Head of caudate nucleus (tissue), 42 donors: ENCODE results near the gene JAML.

Experiments used
- DNase-seq, 42 donors: peaks; one replicate each; pipeline versions ENCODE4 v3.0.0 to v3.0.0-alpha.2; 2020 to 2021; ENCODE audit warnings: mixed read lengths in 7 of 42
- intact Hi-C: fragments of 100-400 bp; cut with DNase I; formaldehyde crosslinking; loops from one replicate; pipeline ENCODE4 v1.15.0; 2022

JAML gene

DNA sequence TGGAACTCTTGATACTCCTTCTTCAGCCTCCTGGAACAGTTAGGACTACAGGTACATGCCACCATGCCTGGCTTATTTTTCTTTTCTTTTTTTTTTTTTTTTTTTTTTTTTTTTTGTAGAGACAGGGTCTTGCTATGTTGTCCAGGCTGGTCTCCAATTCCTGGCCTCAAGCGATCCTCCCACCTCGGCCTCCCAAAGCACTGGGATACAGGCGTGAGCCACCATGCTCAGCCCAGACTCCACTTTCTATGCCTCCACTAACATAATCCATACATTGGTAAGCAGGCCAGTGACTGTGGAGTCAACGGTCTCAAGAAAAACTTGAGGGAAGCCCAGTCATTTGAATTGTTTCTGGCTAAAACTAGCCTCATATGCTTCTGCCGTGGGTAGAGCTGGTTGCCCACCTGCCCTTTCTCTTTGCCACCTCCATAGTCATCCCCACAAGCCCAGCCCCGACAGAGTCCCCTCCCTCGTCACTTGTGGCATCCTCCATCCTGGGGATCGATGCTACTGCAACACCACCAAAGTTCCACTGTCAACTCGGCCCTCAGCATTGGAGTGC, 50.7 kb downstream of the JAML start:
- no peak for DNase-seq
- intact Hi-C loops = no loop called here

DNA sequence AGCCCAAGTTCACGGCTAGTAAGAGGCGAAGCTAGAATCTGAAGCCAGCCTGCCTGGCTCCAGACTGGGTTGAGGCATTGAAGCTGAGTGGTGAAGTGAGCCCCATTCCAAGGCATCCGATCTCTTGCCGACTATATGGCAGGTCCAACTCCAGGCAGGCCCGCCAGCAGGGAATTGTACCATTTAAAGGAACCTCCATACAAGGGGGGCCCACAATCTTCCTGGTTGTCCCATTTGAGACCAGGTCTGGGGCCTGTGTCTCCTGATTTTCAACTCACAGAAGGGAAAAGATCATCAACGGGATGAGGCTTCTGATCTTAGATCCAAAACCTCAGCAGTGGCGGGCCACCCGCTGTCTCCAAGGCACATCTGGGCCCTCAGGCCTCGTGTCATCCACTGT, 52.5 kb downstream of the JAML start:
- intact Hi-C loops = no loop called here
- DNase-seq = no peak

DNA sequence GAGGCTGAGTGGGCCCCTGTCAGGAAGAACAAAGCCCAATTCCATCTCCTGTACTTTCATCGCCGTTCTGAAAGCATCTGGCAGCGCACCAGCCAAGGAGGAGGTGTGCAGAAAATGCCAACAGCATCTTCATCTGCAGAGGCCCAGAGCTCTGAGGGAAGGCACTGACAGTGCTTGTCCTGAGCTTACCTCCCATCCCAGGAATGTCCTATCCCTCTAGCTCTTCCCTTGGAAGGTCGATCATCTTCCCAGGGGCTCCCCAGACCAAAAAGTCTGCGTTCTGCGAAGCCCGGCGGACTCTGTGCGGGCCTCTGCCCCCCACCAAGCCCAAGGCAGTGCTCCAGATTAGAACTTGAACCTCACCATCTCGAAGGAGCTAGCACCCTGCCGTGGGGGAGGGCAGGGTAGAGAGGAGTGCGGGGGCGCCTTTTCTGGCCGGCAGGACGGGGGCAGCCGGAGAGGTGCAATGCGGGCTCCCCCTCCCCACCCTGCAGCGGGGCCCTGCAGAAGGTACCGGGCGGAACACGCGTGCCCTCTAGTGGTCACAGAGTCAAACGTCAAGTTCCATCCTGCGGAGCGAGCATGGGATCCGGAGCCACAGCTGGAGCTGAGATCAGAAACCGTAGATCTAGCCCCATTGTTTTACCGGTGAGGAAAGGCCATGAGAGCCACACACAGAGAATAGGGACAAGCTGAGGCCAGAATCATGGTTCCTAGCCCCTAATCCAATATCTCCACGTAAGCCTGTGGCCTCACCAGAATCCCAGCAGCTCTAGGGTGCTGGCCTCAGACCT, 53.3 kb downstream of the JAML start:
- intact Hi-C loops = no loop called here
- peak; percentile 82 to 97 (median 92) for DNase-seq

DNA sequence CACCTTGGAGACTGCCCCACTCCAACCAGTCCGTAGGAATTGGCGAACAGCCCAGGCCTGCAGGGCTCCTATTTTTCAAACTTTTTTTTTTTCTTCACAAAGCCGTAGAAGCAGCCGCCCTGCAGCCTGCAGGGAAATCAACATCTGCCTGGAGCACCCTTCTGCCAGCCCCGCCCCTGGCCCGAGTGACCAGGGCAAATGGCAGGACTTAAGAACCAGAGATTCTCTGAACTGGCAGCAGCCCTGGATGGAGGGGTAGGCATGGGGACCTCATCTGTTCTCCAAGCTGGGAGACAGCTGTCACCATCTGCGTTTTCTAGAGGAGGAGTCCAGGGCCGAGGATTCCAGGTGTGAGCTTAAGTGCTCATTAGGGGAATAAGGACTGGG, 53.9 kb downstream of the JAML start:
- DNase-seq = peak in 2 of 42 donors; percentile 11 to 47
- intact Hi-C loops = no loop called here

DNA sequence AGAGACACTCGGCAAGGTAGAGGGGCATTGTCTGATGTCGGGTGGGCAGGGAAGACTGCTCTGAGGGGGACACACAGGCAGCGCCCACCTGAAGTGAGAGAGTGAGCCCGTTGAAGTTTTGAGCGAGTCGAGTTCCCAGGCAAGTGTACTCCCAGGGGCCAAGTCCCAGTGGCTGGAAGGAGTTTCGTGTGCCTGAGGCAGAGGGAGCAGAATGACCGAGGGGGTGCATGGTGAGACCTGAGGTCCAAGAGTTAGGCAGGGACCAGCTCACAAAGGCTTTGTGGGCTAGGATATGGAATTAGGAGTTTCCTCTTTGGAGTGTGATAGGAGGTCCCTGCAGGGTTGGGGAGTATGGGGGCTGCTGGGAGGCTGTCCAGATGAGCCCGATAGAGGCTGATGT, 54.6 kb downstream of the JAML start:
- intact Hi-C loops = no loop called here
- DNase-seq = no peak

DNA sequence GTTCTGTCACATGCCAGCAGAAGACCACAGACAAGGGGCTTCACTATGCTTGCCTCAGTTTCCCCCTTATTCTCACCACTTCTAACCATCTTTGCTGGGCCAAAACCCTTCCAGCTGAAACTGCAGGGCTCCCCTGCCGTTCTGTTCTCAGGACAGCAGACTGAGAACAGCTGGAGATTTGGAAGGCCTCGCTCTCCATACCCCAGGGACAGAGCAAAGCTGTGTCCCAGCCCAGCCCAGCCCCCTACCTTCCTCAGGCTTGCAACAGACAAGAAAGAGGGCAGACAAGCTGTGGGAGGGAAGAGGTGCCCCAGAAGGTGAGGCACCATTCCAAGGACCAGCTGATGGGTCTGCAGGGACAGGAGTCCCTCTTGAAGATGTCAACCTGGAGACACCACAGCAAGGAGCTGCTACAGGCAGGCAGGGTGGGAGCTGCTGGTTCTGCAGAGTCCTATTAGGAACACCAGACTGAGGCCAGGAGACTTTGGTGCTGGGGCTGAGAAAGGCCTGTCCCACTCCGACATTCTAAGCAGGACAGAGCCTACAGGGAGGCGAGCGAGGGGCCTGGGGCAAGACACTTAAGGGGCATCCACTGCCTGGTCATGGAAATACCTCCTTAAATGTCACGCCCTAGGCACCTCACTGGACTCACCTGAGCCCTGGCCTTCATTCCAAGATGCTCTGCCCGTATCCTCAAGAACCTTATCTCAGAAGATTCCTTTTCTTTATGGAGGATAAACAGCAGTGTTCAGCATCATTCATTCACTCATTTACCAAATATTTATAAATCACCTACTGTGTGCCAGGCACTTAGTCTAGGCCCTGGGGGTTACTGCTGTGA, 55.3 kb downstream of the JAML start:
- intact Hi-C loops = no loop called here
- DNase-seq = no peak

DNA sequence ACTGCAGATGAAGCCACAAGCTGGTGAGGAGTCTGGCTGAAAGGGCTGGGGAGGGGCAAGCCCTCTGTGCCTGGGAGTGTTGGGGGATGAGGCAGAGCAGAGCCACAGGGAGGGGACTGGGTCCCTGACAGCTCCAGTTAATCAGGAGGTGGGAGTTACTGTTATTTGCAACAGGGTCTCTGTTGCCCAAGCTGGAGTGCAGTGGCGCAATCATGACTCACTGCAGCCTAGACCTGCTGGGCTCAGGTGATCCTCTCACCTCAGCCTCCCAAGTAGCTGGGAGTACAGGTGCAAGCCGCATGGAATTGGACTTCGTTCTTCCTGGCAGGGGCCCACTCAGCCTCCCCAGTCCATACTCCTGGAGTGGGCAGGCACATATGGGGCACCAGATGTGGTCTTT, 56.1 kb downstream of the JAML start:
- intact Hi-C loops = no loop called here
- no peak for DNase-seq

DNA sequence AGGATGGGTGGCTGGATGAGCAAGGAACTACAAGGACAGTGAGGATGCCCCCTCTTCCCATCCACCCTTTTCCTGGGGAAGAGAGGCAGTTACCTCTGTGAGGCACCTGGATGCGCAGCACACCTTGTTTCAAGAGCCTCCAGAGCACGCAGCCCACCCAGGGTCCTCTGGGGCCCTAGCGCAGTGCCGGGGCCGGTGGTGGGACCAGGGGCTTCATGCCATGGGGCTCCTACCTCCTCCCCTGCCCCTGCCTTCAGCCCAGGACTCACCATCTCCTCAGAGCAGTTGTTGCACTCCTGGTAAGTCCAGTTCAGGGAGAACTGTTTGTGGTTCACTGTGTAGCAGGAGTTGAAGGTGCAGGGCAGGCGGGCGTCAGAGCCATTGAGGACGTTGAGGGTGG, 56.5 kb downstream of the JAML start:
- peak in 1 of 42 donors; percentile 22 for DNase-seq
- intact Hi-C loops = no loop called here

DNA sequence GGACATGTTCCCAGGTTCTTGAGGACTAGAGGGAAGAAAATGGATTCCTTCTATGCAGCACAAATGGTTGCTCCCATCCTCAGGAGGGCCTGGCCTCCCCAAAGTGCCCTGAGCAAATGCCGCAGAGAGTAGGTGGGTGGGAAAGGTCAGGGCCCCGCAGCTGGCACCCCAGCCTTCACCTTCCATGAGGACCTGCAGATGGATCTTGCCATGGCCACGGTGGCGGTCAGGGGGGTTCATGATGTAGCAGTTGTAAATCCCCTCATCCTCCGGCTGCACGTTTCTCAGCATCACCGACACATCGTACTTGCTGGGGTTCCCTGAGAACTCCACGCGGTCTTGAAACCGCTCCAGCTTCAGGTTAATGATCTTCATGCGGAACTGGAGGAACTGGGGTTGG, 56.9 kb downstream of the JAML start:
- DNase-seq = peak in 1 of 42 donors; percentile 28
- intact Hi-C loops = no loop called here

DNA sequence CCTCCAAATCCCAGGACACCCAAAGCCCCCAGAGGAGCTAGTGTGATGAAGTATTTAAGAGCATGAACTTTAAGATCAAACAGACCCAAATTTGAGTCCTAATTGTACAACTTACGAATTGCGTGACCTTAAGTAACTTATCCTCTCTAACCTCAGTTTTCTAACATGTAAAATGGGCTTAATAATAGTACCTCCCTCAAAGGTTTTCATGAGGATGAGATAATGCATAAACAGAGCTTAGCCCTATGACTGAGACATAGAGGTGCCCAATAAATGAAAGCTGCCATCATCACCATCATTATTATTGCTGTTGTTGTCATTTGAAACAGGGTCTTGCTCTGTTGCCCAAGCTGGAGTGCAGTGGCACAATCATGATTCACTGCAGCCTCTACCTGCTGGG, 57.6 kb downstream of the JAML start:
- DNase-seq = no peak
- intact Hi-C loops = no loop called here

DNA sequence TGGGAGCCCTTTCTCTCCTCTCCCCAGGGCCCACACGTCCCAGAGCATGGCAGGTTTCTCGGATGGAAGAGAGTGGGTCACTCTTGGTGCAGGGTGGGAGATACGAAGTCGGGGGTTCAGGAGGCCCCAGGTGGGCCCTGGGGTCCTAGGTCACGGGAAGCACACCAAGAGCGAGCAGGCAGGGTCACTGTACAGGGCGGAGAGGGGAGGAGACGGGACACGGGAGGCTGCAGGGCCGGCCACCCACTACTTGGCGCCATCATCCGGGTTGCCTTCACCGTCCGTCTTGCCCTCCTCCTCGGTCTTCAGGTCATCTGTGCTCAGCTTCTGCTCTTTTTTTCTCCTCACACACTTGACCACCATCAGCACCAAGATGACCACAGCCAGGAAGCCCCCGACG, 58.2 kb downstream of the JAML start:
- DNase-seq = no peak
- intact Hi-C loops = no loop called here

DNA sequence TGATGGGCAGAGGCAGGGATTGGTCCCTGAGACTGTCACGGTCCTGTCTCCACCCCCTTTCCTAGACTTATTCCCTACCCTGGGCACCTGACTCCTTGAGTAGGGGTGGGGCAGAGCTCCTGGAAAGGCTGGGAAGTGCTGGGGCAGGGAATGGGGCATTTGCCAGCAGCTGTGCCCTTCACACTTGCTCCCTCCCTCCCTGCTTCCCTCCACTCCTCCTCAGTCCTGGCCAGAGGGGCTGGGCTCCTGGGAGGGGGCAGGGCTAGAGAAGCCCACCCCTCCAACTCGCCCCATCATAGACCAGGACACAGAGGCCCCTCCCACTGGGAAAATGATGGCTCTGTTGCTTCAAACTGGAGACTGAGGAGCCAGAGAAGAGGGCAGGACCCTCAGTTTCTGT, 59.9 kb downstream of the JAML start:
- DNase-seq = no peak
- intact Hi-C loops = no loop called here

DNA sequence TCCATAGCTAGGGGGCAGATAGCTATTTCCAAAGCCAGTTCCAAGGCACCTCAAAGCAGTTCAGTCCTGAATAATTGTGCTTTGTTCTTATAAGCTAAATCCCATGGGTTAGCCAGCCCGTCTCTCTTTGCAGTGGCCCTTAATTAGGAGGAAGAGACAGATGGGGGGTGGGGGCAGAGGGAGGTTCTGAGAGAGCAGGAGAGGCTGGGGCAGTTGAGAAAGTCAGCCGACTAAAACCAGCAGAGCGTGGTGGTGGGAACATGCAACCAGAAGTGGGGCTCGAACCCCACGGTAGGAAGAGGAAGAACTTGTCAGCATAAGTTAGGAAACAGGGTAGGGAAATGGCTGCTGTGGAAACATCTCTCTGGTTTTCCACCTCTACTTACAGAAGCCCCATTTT, 61.3 kb downstream of the JAML start:
- DNase-seq = no peak
- intact Hi-C loops = no loop called here

DNA sequence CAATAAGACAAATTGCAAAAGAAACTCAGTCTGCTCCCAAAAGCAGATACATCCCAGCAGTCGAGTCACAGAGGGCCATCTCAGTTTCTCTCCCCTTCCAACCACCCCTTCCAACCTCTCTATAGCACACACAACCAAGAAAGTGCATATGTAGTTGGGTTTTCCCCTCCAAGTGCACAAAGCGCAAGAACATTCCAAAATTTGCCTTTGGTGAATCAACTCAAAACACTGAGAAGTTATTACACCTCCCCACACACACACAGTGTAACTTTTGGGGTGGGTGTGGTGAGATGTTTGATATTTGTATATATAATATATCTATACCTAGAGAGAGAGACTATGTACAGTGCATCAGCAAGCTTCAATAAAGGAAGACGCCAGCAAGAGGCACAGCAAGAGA, 62.0 kb downstream of the JAML start:
- intact Hi-C loops = no loop called here

DNA sequence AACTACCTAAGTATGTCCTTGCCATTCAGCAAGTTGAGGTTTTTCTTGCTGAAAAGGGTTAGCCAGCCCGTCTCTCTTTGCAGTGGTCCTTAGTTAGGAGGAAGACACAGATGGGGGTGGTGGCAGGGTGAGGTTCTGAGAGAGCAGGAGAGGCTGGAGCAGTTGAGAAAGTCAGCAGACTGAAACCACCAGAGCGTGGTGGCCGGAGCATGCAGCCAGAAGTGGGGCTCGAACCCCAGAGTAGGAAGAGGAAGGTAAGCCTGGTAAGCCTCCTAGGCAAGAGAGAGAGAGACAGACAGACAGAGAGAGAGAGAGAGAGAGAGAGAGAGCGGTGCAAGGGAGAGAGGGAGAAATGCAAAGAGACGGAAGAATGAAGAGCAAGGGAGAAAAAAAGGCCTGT, 63.0 kb downstream of the JAML start:
- intact Hi-C loops = no loop called here
- DNase-seq = no peak

More for the DNA sequence above, 62.0 kb downstream of the JAML start:
- DNase-seq = no peak

DNA sequence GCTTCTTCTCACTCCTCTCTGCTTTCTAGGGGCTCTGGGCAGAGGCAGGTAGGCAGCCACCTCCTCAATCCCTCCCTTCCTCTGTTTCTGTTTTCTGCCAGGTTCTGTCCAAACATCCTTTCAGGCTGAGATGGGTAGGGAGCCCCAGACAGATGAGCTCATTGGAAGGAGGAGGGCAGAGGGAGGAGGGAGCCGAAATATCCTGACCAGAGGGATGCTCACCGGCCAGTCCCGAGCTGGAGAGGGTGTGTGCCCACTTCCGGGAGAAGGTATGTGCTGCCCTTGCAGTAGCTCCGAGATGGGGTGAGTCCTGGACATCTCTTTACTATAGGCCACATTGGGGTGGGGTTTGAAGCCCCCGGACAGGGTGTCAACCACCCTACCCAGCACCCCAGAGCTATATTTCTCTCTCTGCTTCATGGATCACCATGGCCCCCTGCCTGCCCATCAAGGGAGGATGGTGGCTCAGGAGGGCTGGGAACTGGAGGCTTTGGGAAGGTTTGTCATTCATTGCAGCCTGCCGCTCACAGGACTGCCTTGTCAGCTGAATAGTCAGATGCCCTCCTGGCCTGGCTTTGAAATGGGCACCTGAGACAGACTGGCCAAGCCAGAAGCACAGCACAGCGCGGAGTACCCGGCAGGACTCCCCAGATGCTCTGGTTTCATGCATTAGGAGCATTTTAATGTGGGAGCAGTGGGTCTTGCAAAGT, 67.5 kb downstream of the JAML start:
- intact Hi-C loops = no loop called here
- no peak for DNase-seq

DNA sequence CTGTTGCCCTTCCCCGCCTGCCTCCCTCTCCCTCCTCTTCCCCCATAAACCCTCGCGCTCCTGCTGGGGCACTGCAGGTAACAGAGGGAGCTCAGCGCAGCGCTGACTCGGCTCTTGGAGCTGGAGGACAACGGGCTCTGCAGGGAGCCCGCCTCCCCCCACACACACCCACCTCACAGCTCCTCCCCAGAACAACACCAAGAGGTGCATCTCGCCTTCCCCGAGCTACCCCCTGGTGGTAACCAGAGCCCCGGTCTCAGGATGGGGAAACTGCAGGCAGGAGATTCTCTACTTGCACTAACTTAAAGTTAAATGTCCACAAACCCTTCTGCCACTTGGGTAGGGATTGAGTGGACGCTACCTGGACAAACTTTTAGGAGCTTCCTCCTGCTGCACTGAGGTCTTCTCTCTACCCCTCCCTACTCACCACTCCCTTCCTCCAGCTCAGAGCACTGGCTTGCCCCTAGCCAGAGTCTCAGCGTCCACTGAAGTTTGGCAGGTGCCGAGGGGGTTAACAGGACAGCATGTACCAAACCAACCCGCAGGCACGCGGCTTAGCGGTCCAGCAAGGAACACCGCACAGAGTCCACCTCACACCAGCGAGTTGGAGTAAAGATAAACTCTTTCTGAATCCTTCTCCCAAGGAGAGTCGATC, 68.2 kb downstream of the JAML start:
- DNase-seq = peak in 37 of 42 donors; percentile 35 to 83 (median 62)
- intact Hi-C loops = no loop called here

DNA sequence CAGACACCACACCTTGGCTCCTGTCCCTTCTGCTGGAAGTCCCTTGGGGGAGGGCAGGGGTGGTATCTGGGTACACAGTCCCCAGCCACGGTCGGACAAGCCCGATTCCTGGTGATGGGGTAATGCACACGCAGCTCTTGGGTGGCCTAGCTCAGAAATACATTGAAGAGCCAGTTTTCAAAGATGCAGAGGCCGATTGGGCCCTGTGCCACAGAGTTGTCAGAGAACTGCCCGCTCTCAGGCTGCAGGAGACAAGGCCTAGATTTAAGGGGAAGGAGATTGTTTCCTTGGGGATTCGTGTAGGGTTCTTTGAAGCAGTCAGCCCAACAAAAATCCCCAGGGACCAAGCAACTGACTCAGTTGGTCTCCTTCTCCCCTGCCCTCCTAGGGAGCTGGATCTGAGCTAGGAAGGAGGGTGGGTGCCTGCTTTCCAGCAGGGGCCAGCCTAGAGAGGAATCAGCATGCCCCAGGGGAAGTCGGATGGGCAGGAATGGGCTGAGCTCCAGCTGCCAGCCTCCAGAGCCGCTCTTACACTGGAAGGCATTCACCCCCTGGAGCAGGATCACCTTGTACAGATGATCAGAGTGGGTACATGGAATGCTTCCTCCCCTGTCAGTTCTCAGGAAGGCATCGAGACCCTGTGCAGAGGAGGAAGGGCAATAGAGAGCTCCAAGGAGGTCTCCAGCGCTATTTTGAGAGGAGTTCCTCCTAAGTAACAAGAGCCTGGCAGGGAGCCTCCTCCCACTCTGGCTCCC, 68.9 kb downstream of the JAML start:
- DNase-seq = no peak

DNA sequence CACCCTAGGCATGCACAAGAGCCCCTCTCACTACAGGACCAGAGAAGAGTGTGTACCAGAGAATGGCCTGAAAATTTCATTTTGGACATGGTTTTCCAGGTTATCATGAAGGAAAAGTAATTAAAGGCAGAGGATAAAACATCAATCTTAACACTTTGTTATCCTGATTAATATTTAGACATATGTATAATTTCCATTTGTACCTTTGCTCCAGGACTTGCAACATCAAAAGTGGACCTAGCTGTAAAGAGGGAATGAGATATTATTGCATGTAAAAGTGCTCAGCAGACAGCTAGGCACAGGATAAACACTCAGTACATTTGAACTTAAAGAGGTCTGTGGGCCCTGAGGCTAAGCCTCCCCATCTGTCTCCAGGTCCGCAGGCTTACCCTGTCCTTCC, 70.2 kb downstream of the JAML start:
- intact Hi-C loops = no loop called here
- no peak for DNase-seq

More for the DNA sequence above, 68.9 kb downstream of the JAML start:
- intact Hi-C loops = no loop called here
